ENCODE data around the gene COMMD8. TPM values are rescaled to one million over a fixed set of nuclear protein-coding genes. Genes with fewer than 3 reads are reported as not detected.

The COMMD8 gene
- total RNA-seq, 1 experiment from 2014 or later, result 21.1 TPM

GRCh38 chr4:47486231-47486673, 22.8 kb upstream of the COMMD8 start:
- intact Hi-C loops (cut with micrococcal nuclease), result loop anchor here (5.0 kb wide), 1 partner anchor 76 kb away; no protein-coding TSS in a partner anchor
- ChIA-PET POLR2A (interaction anchor here (0.7 to 2.6 kb wide), 12 partner anchors 8 to 102 kb away, joined by 3 to 13 read pairs (median 4); partner anchors contain the start of gene COMMD8), CTCF (interaction anchor here (3.8 kb wide), 1 partner anchor 23 kb away, joined by 16 read pairs; the partner anchor contains the start of gene COMMD8)
- H3K9me3 Mint-ChIP-seq (ENCODE audit: unreplicated experiment), result no peaks in the 10 kb centered on the region
- no TSS peak for BruUV-seq (replicated peaks)
- H3K27me3 Mint-ChIP-seq (ENCODE audit: insufficient read depth, unreplicated experiment), result no peaks in the 10 kb centered on the region
- no peak for TF ChIP-seq CTCF (IDR thresholded peaks at IDR 0.05; ENCODE audit: unreplicated experiment)
- H3K4me1 Mint-ChIP-seq (ENCODE audit: insufficient read depth, unreplicated experiment), result peaks cover 10% of the 10 kb centered on the region
- DNase-seq (ENCODE audit: unreplicated experiment), result no peak
- no peaks in the 10 kb centered on the region for H3K36me3 Mint-ChIP-seq (ENCODE audit: insufficient read depth, unreplicated experiment)
- peak overlapping the region; percentile 99 for H3K27ac Mint-ChIP-seq (ENCODE audit: low read depth, unreplicated experiment)
- peak overlapping the region; percentile 94 for H3K4me3 Mint-ChIP-seq (ENCODE audit: unreplicated experiment)

GRCh38 chr4:47485768-47486167, 22.3 kb upstream of the COMMD8 start:
- TF ChIP-seq CTCF (IDR thresholded peaks at IDR 0.05; ENCODE audit: unreplicated experiment), result no peak
- intact Hi-C loops (cut with micrococcal nuclease), result loop anchor here (1.0 to 5.0 kb wide), 2 partner anchors 22 to 77 kb away; partner anchors contain the start of gene COMMD8
- no peaks in the 10 kb centered on the region for H3K36me3 Mint-ChIP-seq (ENCODE audit: insufficient read depth, unreplicated experiment)
- peak overlapping the region; percentile 94 for H3K4me3 Mint-ChIP-seq (ENCODE audit: unreplicated experiment)
- ChIA-PET POLR2A (interaction anchor here (0.7 to 2.6 kb wide), 14 partner anchors 8 to 103 kb away, joined by 3 to 13 read pairs (median 4); partner anchors contain the start of gene COMMD8), CTCF (interaction anchor here (0.7 to 3.8 kb wide), 4 partner anchors 23 to 1296 kb away, joined by 3 to 16 read pairs (median 6); partner anchors contain the start of gene COMMD8)
- H3K9me3 Mint-ChIP-seq (ENCODE audit: unreplicated experiment), result no peaks in the 10 kb centered on the region
- no peaks in the 10 kb centered on the region for H3K27me3 Mint-ChIP-seq (ENCODE audit: insufficient read depth, unreplicated experiment)
- peak overlapping the region; percentile 99 for H3K27ac Mint-ChIP-seq (ENCODE audit: low read depth, unreplicated experiment)
- peak; percentile 29 for DNase-seq (ENCODE audit: unreplicated experiment)
- peaks cover 6% of the 10 kb centered on the region for H3K4me1 Mint-ChIP-seq (ENCODE audit: insufficient read depth, unreplicated experiment)
- BruUV-seq (replicated peaks), result no TSS peak

GRCh38 chr4:47485047-47485692, 21.7 kb upstream of the COMMD8 start, which contains the start of gene ATP10D:
Gene ATP10D (plus strand): TSS chr4:47485275. CDS start chr4:47512541, 27,266 bp downstream.
- Mint-ChIP-seq H3K36me3 (ENCODE audit: insufficient read depth, unreplicated experiment) (no peaks in the 10 kb centered on the region), H3K4me3 (ENCODE audit: unreplicated experiment) (peak within 1 kb of the TSS; percentile 94), H3K27me3 (ENCODE audit: insufficient read depth, unreplicated experiment) (no peaks in the 10 kb centered on the region), H3K4me1 (ENCODE audit: insufficient read depth, unreplicated experiment) (peaks cover 6% of the 10 kb centered on the region), H3K27ac (ENCODE audit: low read depth, unreplicated experiment) (peak within 1 kb of the TSS; percentile 99), H3K9me3 (ENCODE audit: unreplicated experiment) (no peaks in the 10 kb centered on the region)
- POLR2A ChIA-PET, result interaction anchor here (0.6 to 2.9 kb wide), 23 partner anchors 8 to 625 kb away, joined by 3 to 50 read pairs (median 5); partner anchors contain the start of gene COMMD8
- peak; percentile 90 for DNase-seq (ENCODE audit: unreplicated experiment)
- CTCF ChIA-PET, result interaction anchor here (0.6 to 3.8 kb wide), 9 partner anchors 9 to 1296 kb away, joined by 3 to 16 read pairs (median 4); partner anchors contain the start of gene COMMD8
- TF ChIP-seq CTCF (IDR thresholded peaks at IDR 0.05; ENCODE audit: unreplicated experiment), result no peak
- intact Hi-C loops (cut with micrococcal nuclease), result loop anchor here (1.0 to 5.0 kb wide), 2 partner anchors 22 to 77 kb away; partner anchors contain the start of gene COMMD8
- no TSS peak for BruUV-seq (replicated peaks)

- CTCF ChIA-PET, result interaction anchor here (0.7 to 3.8 kb wide), 6 partner anchors 21 to 352 kb away, joined by 3 to 16 read pairs (median 3); partner anchors contain the start of gene COMMD8
- BruUV-seq (replicated peaks), result no TSS peak
- no peak for TF ChIP-seq CTCF (IDR thresholded peaks at IDR 0.05; ENCODE audit: unreplicated experiment)
- Mint-ChIP-seq H3K4me1 (ENCODE audit: insufficient read depth, unreplicated experiment) (peaks cover 7% of the 10 kb centered on the region), H3K36me3 (ENCODE audit: insufficient read depth, unreplicated experiment) (no peaks in the 10 kb centered on the region), H3K4me3 (ENCODE audit: unreplicated experiment) (peak overlapping the region; percentile 94), H3K27me3 (ENCODE audit: insufficient read depth, unreplicated experiment) (no peaks in the 10 kb centered on the region), H3K27ac (ENCODE audit: low read depth, unreplicated experiment) (peak overlapping the region; percentile 99), H3K9me3 (ENCODE audit: unreplicated experiment) (no peaks in the 10 kb centered on the region)
- POLR2A ChIA-PET, result interaction anchor here (0.9 to 2.9 kb wide), 8 partner anchors 12 to 83 kb away, joined by 3 to 50 read pairs (median 8); partner anchors contain the start of gene COMMD8
- DNase-seq (ENCODE audit: unreplicated experiment), result no peak
- intact Hi-C loops (cut with micrococcal nuclease), result no loop called here
Measured at GRCh38 chr4:47484168-47484567, 20.7 kb upstream of the COMMD8 start.

Data from MCF 10A (cell line).